Esophagus muscularis mucosa (tissue), 3 donors: ENCODE measurements around the gene ZNF33B.

ENCODE experiments used
- CTCF ChIP-seq, 3 experiments: fragments of 200-600 bp in 2 of 3; fragments of 450-650 bp in 1 of 3; sonication (generic) in 2 of 3; IDR thresholded peaks; one replicate each; pipeline ENCODE4 v1.5.1; 2017 to 2019; ENCODE audit warnings: antibody characterized with exemption in 3 of 3, mild to moderate bottlenecking in 2 of 3, moderate library complexity in 1 of 3
- POLR2AphosphoS5 ChIP-seq, 2 donors: sonication (generic); formaldehyde crosslinking; IDR thresholded peaks; one replicate each; pipeline ENCODE4 v1.6.1; 2017; ENCODE audit warnings: antibody characterized with exemption in 2 of 2

GRCh38 chr10:42680267-42680666, 41.9 kb upstream of the ZNF33B start:
- TF ChIP-seq CTCF (IDR thresholded peaks at IDR 0.05) (no peak), POLR2AphosphoS5 (IDR thresholded peaks at IDR 0.05) (no peak)
